NB4 (cell line): ENCODE data around the gene MOXD1.

Experiments used
- DNase-seq: peaks from one replicate; pipeline ENCODE4 v3.0.0; 2010; ENCODE audit warnings: low read depth
- H3K4me3 ChIP-seq: one replicate; pipeline ENCODE4 v1.5.1; 2011; ENCODE audit warnings: mild to moderate bottlenecking, low read depth, low read length, moderate library complexity
- CTCF ChIP-seq: IDR thresholded peaks from one replicate; pipeline ENCODE4 v1.5.1; 2012; ENCODE audit warnings: low read depth, low read length
- MAX ChIP-seq: IDR thresholded peaks from 2 replicates; pipeline ENCODE4 v1.6.1; 2011; ENCODE audit warnings: low read depth, low read length
- MYC ChIP-seq: IDR thresholded peaks from 2 replicates; pipeline ENCODE4 v1.6.1; 2011; ENCODE audit warnings: low read depth, low read length
- POLR2A ChIP-seq: IDR thresholded peaks from 2 replicates; pipeline ENCODE4 v1.6.1; 2011; ENCODE audit warnings: mild to moderate bottlenecking; ENCODE audit not compliant: insufficient read length; ENCODE audit errors: extremely low read depth

The MOXD1 gene

GRCh38 chr6:132334521-132334885 lies 66.8 kb downstream of the MOXD1 start:
- H3K4me3 ChIP-seq, result no peak overlapping the region
- DNase-seq, result no peak

GRCh38 chr6:132333639-132334520 lies 67.4 kb downstream of the MOXD1 start:
- no peak overlapping the region for H3K4me3 ChIP-seq
- TF ChIP-seq MAX (no peak), POLR2A (no peak), MYC (no peak), CTCF (no peak)
- DNase-seq, result no peak

More at GRCh38 chr6:132334521-132334885, 66.8 kb downstream of the MOXD1 start:
- TF ChIP-seq MAX, result no peak
- no peak for TF ChIP-seq POLR2A
- no peak for TF ChIP-seq MYC
- TF ChIP-seq CTCF, result no peak

- no peak for DNase-seq
- TF ChIP-seq POLR2A, result no peak
- no peak for TF ChIP-seq CTCF
- TF ChIP-seq MYC, result no peak
- no peak for TF ChIP-seq MAX
Measured at GRCh38 chr6:132330759-132331158, 70.5 kb downstream of the MOXD1 start.

GRCh38 chr6:132322398-132322797 lies 78.9 kb downstream of the MOXD1 start:
- DNase-seq, result no peak
- H3K4me3 ChIP-seq, result no peak overlapping the region
- TF ChIP-seq POLR2A (no peak), MYC (no peak), MAX (no peak), CTCF (no peak)

More at GRCh38 chr6:132330759-132331158, 70.5 kb downstream of the MOXD1 start:
- H3K4me3 ChIP-seq, result no peak overlapping the region

GRCh38 chr6:132320007-132320406 lies 81.3 kb downstream of the MOXD1 start:
- no peak for TF ChIP-seq CTCF
- TF ChIP-seq MAX, result no peak
- TF ChIP-seq POLR2A, result no peak
- TF ChIP-seq MYC, result no peak
- no peak for DNase-seq

More at GRCh38 chr6:132320007-132320406, 81.3 kb downstream of the MOXD1 start:
- no peak overlapping the region for H3K4me3 ChIP-seq
